ENCODE data around the gene PLXNA4.

GRCh38 chr7:132125872-132126595 is 450.2 kb downstream of the PLXNA4 start:
- TF ChIP-seq CTCF (IDR thresholded peaks at IDR 0.05) (no peak), POLR2A (IDR thresholded peaks at IDR 0.05) (no peak)

Measured in body of pancreas (tissue), 4 donors.